GM12864 (cell line): Measurements from ENCODE around the gene PKP2.

ENCODE experiments used
- DNase-seq: peaks from one replicate; pipeline ENCODE4 v3.0.0-alpha.2; 2011; ENCODE audit warnings: low read depth
- H3K4me3 ChIP-seq: 2 replicates; pipeline ENCODE4 v1.5.1; 2011; ENCODE audit warnings: mild to moderate bottlenecking, low read depth, low read length, control low read depth
- CTCF ChIP-seq: IDR thresholded peaks from 2 replicates; pipeline ENCODE4 v1.5.1; 2011; ENCODE audit warnings: low read depth, mild to moderate bottlenecking, moderate library complexity, low read length, control low read depth, inconsistent platforms; ENCODE audit errors: missing control alignments

Gene PKP2

GRCh38 chr12:32828552-32828951 is 68.0 kb downstream of the PKP2 start:
- TF ChIP-seq CTCF: no peak
- no peak for DNase-seq
- no peak overlapping the region for H3K4me3 ChIP-seq

GRCh38 chr12:32828120-32828519 is 68.5 kb downstream of the PKP2 start:
- no peak for TF ChIP-seq CTCF
- no peak for DNase-seq
- no peak overlapping the region for H3K4me3 ChIP-seq

GRCh38 chr12:32826807-32827412 is 69.7 kb downstream of the PKP2 start:
- no peak for DNase-seq
- no peak overlapping the region for H3K4me3 ChIP-seq
- no peak for TF ChIP-seq CTCF

- TF ChIP-seq CTCF: no peak
- no peak for DNase-seq
- no peak overlapping the region for H3K4me3 ChIP-seq
These were observed 72.0 kb downstream of the PKP2 start for GRCh38 chr12:32824596-32824995.

GRCh38 chr12:32822344-32822743 is 74.2 kb downstream of the PKP2 start:
- DNase-seq: no peak
- no peak overlapping the region for H3K4me3 ChIP-seq
- TF ChIP-seq CTCF: no peak

- no peak for DNase-seq
- TF ChIP-seq CTCF: no peak
- no peak overlapping the region for H3K4me3 ChIP-seq
These were observed 74.9 kb downstream of the PKP2 start for GRCh38 chr12:32821710-32822109.

- H3K4me3 ChIP-seq: no peak overlapping the region
- DNase-seq: no peak
- TF ChIP-seq CTCF: no peak
These were observed 75.3 kb downstream of the PKP2 start for GRCh38 chr12:32821293-32821692.
